ENCODE data around the gene MCL1.

Gene MCL1

GRCh38 chr1:150535511-150536287 lies 43.7 kb downstream of the MCL1 start:
- DNase-seq, result no peak

GRCh38 chr1:150534002-150534401 lies 45.4 kb downstream of the MCL1 start:
- DNase-seq, result no peak

- no peak for DNase-seq
Observed at GRCh38 chr1:150532860-150533259, 46.5 kb downstream of the MCL1 start.

- DNase-seq, result no peak
Observed at GRCh38 chr1:150530491-150531159, 48.8 kb downstream of the MCL1 start.

GRCh38 chr1:150529017-150529416 lies 50.4 kb downstream of the MCL1 start:
- DNase-seq, result no peak

- DNase-seq, result no peak
Observed at GRCh38 chr1:150528196-150528595, 51.2 kb downstream of the MCL1 start.

GRCh38 chr1:150525348-150525747 lies 54.1 kb downstream of the MCL1 start:
- no peak for DNase-seq

All from NCI-H1048 (cell line).